OCI-LY3 (cell line): Measurements from ENCODE around the gene FIBIN.

ENCODE experiments used
- EZH2phosphoT487 ChIP-seq: fragments of 200-600 bp; shearing (Covaris generic); IDR thresholded peaks from 2 replicates; pipeline ENCODE4 v1.6.1; 2018; ENCODE audit warnings: antibody characterized with exemption, mixed run types, low read depth
- TF ChIP-seq, protein P1 (sequence below): fragments of 200-600, 300-600 bp; sonication (generic); IDR thresholded peaks from 2 replicates; pipeline ENCODE4 v1.5.1; 2014; ENCODE audit warnings: antibody characterized with exemption, low read length, low read depth

DNA sequence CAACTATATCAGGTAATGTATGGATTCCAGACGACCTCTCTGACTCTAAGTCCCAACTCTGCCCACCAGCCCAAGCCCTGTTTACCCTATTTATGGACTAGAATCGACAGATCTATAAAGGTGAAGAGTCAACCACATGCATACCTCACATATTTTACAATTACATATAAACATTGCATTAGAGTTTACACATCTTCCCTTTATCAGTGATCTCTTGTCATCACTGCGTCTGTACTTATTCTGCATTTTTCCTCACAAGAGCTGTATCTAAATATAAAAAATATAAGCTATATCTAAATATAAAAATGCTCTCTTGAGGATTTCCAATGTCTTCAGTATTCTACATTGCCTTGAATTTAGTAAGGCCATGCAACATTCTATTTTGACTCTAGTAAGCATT is 8.5 kb downstream of the FIBIN start:
- TF ChIP-seq, protein P1, sequence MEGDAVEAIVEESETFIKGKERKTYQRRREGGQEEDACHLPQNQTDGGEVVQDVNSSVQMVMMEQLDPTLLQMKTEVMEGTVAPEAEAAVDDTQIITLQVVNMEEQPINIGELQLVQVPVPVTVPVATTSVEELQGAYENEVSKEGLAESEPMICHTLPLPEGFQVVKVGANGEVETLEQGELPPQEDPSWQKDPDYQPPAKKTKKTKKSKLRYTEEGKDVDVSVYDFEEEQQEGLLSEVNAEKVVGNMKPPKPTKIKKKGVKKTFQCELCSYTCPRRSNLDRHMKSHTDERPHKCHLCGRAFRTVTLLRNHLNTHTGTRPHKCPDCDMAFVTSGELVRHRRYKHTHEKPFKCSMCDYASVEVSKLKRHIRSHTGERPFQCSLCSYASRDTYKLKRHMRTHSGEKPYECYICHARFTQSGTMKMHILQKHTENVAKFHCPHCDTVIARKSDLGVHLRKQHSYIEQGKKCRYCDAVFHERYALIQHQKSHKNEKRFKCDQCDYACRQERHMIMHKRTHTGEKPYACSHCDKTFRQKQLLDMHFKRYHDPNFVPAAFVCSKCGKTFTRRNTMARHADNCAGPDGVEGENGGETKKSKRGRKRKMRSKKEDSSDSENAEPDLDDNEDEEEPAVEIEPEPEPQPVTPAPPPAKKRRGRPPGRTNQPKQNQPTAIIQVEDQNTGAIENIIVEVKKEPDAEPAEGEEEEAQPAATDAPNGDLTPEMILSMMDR = no peak
- no peak for TF ChIP-seq EZH2phosphoT487
